Measurements from ENCODE around the gene CFAP221.

Gene CFAP221

DNA sequence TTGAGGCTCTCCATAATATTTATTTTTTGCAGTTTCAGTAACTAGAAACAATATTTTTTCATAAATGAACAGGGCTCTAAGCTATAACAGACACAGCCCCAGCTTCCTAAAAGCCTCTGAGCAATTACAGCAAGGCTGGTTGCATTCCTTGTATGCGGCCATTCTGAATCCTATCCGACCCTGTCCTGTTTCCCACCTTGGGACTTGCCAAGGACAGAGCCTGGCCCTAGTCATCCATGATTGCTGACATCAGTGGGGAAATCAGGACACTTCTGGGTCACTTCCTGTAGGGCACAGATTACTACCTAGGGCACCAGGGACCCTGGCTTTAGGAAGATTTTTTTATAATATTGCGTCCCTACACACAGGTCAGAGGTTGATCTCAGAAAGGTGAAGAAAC is 140.3 kb downstream of the CFAP221 start:
- H3K27ac ChIP-seq: no peak overlapping the region
- no peak for TF ChIP-seq ZFX (IDR thresholded peaks at IDR 0.05)
- TF ChIP-seq CTCF (conservative IDR thresholded peaks at IDR 0.05): no peak

- H3K27ac ChIP-seq: no peak overlapping the region
- TF ChIP-seq ZFX (IDR thresholded peaks at IDR 0.05): no peak
Observed at GRCh38 chr2:119688616-119689015, 144.4 kb downstream of the CFAP221 start.

GRCh38 chr2:119689218-119689617 is 145.0 kb downstream of the CFAP221 start:
- no peak overlapping the region for H3K27ac ChIP-seq
- TF ChIP-seq CTCF (conservative IDR thresholded peaks at IDR 0.05): no peak
- TF ChIP-seq ZFX (IDR thresholded peaks at IDR 0.05): no peak

- no peak for TF ChIP-seq CTCF (conservative IDR thresholded peaks at IDR 0.05)
- TF ChIP-seq ZFX (IDR thresholded peaks at IDR 0.05): no peak
- no peak overlapping the region for H3K27ac ChIP-seq
Observed at GRCh38 chr2:119691189-119691588, 146.9 kb downstream of the CFAP221 start.

DNA sequence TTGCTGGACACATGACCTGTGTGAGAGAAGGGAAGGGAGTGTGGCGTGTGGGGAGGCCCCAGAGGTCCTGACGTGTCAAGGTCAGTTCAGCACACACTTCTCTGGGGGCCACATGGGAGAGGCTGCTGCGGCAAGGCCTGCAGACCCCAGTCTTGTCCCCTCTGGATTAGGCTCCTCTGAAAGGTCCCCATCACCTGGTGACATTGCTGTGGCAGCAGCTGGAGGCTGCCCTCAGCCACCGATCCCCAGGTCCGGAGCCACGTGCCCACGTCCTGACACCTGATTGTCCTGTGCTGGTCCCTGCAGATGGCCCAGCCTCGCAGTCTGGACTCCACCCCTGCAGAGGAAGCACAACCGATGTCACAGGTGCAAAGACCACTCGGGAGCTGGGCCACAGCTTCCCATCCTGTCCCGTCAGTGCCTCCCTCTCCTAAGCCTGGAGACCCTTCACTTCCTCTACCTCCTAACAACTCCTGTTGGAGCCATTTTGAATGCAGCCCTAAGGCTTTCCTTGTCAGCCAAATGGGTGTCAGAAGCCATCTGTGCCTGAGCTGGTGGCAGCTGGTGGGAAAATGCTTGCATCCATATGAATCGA is 147.5 kb downstream of the CFAP221 start:
- no peak overlapping the region for H3K27ac ChIP-seq
- no peak for TF ChIP-seq ZFX (IDR thresholded peaks at IDR 0.05)
- no peak for TF ChIP-seq CTCF (conservative IDR thresholded peaks at IDR 0.05)

- H3K27ac ChIP-seq: no peak overlapping the region
- no peak for TF ChIP-seq ZFX (IDR thresholded peaks at IDR 0.05)
- TF ChIP-seq CTCF (conservative IDR thresholded peaks at IDR 0.05): no peak
Observed at GRCh38 chr2:119692310-119692709, 148.1 kb downstream of the CFAP221 start.

DNA sequence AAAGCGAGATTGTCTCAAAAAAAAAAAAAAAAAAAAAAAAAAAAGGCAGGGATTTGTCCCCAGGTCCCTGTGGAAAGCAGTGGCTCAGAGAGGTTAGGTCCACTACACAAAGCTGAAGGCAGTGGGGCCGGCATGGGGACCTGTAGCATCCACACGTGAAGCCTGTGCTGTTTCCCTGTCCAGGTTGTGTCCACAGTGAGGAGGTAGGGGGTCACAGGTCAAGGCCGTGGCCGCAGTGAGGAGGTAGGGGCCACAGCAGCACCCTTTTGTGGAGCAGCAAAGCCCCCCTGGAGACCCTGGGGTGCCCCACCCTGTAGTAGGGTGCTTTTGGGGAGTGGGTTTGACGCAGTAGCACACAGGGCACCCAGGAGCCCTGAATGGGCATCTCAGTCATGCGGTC is 148.7 kb downstream of the CFAP221 start:
- TF ChIP-seq CTCF (conservative IDR thresholded peaks at IDR 0.05) (no peak), ZFX (IDR thresholded peaks at IDR 0.05) (no peak)
- no peak overlapping the region for H3K27ac ChIP-seq

DNA sequence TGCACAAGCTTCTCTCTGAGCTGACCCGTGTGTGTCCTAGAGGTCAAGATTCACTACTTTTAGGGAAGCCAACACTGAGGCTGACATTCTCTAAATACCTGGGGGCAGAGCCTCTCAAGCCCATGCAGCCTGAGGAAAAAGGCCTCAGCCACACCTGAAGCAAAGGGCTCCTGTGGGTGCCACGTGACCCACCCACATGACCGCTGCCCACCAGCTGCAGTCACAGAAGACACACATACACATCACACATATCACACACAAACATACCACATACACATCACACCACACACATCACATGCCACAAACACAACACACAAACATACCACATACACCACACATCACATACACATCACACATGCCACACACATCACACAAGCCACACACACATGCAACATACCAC is 149.3 kb downstream of the CFAP221 start:
- no peak overlapping the region for H3K27ac ChIP-seq
- no peak for TF ChIP-seq ZFX (IDR thresholded peaks at IDR 0.05)
- no peak for TF ChIP-seq CTCF (conservative IDR thresholded peaks at IDR 0.05)

Measured in C4-2B (cell line).